ENCODE results near the gene ANKRD52.

DNA sequence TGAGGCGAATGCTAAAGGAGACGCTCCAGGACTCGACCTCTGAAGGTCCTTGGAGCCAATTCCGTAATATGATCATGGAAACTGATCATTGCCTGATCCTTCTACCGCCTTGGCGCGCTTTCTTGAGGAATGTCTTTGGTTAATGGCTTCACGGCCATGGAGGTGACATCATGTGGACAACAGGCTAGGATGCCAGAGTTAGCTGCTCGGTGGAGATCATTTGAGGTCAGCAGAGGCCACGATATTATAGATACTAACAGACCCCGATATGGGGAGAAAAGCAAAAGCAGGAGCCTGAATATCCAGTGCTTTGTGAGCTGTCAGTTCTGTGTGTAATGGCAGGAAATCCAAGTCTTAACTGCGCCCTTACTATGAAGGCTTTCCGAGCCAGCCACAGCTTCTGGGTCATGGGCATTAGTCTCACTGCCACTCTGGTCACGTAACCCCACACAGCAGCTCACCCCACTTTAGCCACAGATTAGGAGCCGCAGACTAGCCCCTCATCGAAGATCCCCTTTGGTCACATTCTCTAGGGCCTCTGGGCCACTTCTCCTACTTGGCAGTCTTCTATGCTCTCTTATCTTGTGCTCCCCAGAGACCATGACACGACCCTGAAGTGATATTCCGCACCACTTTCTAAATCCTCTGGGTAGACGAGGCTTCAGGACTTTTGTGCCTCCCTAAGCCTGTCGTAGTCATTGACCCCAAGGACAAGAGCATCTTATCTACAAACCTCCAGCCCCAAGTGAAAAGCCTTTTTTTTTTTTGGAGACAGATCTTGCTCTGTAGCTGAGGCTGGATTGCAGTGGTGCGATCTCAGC lies 42.7 kb upstream of the ANKRD52 start:
- TF ChIP-seq CTCF (IDR thresholded peaks at IDR 0.05) (no peak), POLR2A (IDR thresholded peaks at IDR 0.05) (no peak)
